HT-29 (cell line): Measurements from ENCODE around the gene EFCAB14. TPM values are rescaled to one million over a fixed set of nuclear protein-coding genes. Genes with fewer than 3 reads are reported as not detected.
"Not testable (repeated sequence)": the region's sequence is repeated elsewhere in the genome, so short reads cannot be mapped to it uniquely, and the experiment has no call there.

Experiments
- DNase-seq: peaks from one replicate; pipeline ENCODE4 v3.0.0-alpha.2; 2015; ENCODE audit warnings: low spot score
- total RNA-seq: library from RNA; depleted of rRNA; stranded (reverse); fragments of >200 nt; shearing (Covaris generic); gene quantifications from 2 replicates; pipeline ENCODE4 v1.2.3, GENCODE V29; 2014

Gene EFCAB14
- total RNA-seq, 1 experiment from 2014 or later = 42.6 TPM

GRCh38 chr1:46724991-46725735, 6.2 kb upstream of the EFCAB14 start:
- peak; percentile 92 for DNase-seq

- no peak for DNase-seq
Observed at GRCh38 chr1:46723901-46724300, 5.0 kb upstream of the EFCAB14 start.

- peak; percentile 21 for DNase-seq
Observed at GRCh38 chr1:46721686-46722205, 2.8 kb upstream of the EFCAB14 start.

GRCh38 chr1:46721204-46721603, 2.3 kb upstream of the EFCAB14 start:
- DNase-seq = no peak

- DNase-seq = not testable (repeated sequence)
Observed at GRCh38 chr1:46720319-46720718, 1.4 kb upstream of the EFCAB14 start.

- peak; percentile 61 for DNase-seq
Observed at GRCh38 chr1:46719689-46720088, 775 bp upstream of the EFCAB14 start.

GRCh38 chr1:46718340-46718726, 581 bp downstream of the EFCAB14 start:
- DNase-seq = peak; percentile 20

- DNase-seq = no peak
Observed at GRCh38 chr1:46717654-46718053, 1.3 kb downstream of the EFCAB14 start.

- no peak for DNase-seq
Observed at GRCh38 chr1:46714976-46715375, 3.9 kb downstream of the EFCAB14 start.

GRCh38 chr1:46708121-46708520, 10.8 kb downstream of the EFCAB14 start:
- DNase-seq = no peak

- DNase-seq = no peak
Observed at GRCh38 chr1:46705408-46705807, 13.5 kb downstream of the EFCAB14 start.

- no peak for DNase-seq
Observed at GRCh38 chr1:46703927-46704641, 14.8 kb downstream of the EFCAB14 start.

GRCh38 chr1:46699666-46700065, 19.2 kb downstream of the EFCAB14 start:
- no peak for DNase-seq

GRCh38 chr1:46697053-46697452, 21.9 kb downstream of the EFCAB14 start:
- no peak for DNase-seq

- DNase-seq = not testable (repeated sequence)
Observed at GRCh38 chr1:46694676-46695075, 24.2 kb downstream of the EFCAB14 start.

GRCh38 chr1:46692811-46693770, 25.8 kb downstream of the EFCAB14 start:
- DNase-seq = no peak

GRCh38 chr1:46691997-46692790, 26.7 kb downstream of the EFCAB14 start:
- no peak for DNase-seq

- DNase-seq = no peak
Observed at GRCh38 chr1:46690931-46691421, 27.9 kb downstream of the EFCAB14 start.

GRCh38 chr1:46689897-46690296, 29.0 kb downstream of the EFCAB14 start:
- no peak for DNase-seq

- DNase-seq = no peak
Observed at GRCh38 chr1:46689356-46689755, 29.6 kb downstream of the EFCAB14 start.
